Ishikawa (cell line): ENCODE measurements around the gene PARP9.

Experiments used
- CEBPB ChIP-seq: IDR thresholded peaks from 2 replicates; pipeline ENCODE4 v1.6.1; 2012
- CREB1 ChIP-seq: IDR thresholded peaks from 2 replicates; pipeline ENCODE4 v1.6.1; 2012; ENCODE audit warnings: low read depth
- EGR1 ChIP-seq: IDR thresholded peaks from 2 replicates; pipeline ENCODE4 v1.6.1; 2012
- EP300 ChIP-seq: IDR thresholded peaks from 2 replicates; pipeline ENCODE4 v1.6.1; 2012; ENCODE audit warnings: borderline replicate concordance
- FOXM1 ChIP-seq: IDR thresholded peaks from 2 replicates; pipeline ENCODE4 v1.6.1; 2012; ENCODE audit warnings: low read depth, borderline replicate concordance
- NFIC ChIP-seq: IDR thresholded peaks from 2 replicates; pipeline ENCODE4 v1.6.1; 2012
- RAD21 ChIP-seq: IDR thresholded peaks from 2 replicates; pipeline ENCODE4 v1.6.1; 2012; ENCODE audit warnings: low read depth
- REST ChIP-seq: IDR thresholded peaks from 2 replicates; pipeline ENCODE4 v1.6.1; 2012; ENCODE audit warnings: low read depth, mild to moderate bottlenecking
- TAF1 ChIP-seq: IDR thresholded peaks from 2 replicates; pipeline ENCODE4 v1.6.1; 2012; ENCODE audit warnings: low read depth, mild to moderate bottlenecking
- TCF12 ChIP-seq: IDR thresholded peaks from 2 replicates; pipeline ENCODE4 v1.6.1; 2012; ENCODE audit warnings: low read depth
- TEAD4 ChIP-seq: IDR thresholded peaks from 2 replicates; pipeline ENCODE4 v1.6.1; 2012
- USF1 ChIP-seq: IDR thresholded peaks from 2 replicates; pipeline ENCODE4 v1.6.1; 2012
- YY1 ChIP-seq: IDR thresholded peaks from 2 replicates; pipeline ENCODE4 v1.6.1; 2012; ENCODE audit warnings: low read depth
- ZBTB7A ChIP-seq: IDR thresholded peaks from 2 replicates; pipeline ENCODE4 v1.6.1; 2012; ENCODE audit warnings: low read depth
- TF ChIP-seq, protein P1 (sequence below): IDR thresholded peaks from 2 replicates; pipeline ENCODE4 v1.6.1; 2012

Gene PARP9

DNA sequence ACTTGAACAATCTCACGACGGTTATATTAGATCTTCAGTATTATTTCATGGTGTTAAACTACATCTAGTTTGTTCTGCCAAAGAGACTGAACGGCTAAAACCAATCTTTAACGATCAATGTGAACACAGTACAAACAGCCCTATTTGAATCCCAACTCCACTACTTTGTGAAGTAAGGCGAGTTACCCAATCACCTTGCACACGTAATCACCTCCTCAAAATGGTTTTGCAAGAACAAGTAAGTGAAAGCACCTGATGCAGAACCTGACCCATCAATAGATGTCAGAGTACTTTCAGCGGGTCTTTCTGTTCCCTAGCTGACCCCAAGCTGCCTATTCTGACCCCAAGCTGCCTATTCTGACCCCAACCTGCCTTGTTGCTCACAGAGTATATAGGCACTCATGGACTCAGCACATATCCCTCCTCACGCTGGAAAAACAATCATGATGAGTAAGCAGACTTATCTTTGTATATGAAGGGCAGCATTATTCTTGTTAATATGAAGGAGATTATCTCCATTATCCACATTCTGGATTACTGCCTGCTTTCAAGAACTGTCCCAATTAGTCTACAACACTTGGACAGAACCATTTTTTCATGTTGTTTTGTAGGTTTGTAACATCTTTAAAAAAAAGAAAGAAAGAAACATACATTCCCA is 53.1 kb downstream of the PARP9 start:
- TF ChIP-seq TCF12 (no peak), EP300 (no peak), USF1 (no peak), CEBPB (no peak), EGR1 (no peak), TEAD4 (no peak), REST (no peak), CREB1 (no peak), RAD21 (no peak), NFIC (no peak), ZBTB7A (no peak), FOXM1 (no peak), TAF1 (no peak), YY1 (no peak)
- TF ChIP-seq, protein P1, sequence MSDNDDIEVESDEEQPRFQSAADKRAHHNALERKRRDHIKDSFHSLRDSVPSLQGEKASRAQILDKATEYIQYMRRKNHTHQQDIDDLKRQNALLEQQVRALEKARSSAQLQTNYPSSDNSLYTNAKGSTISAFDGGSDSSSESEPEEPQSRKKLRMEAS = no peak

- TF ChIP-seq RAD21 = no peak
- no peak for TF ChIP-seq CEBPB
- no peak for TF ChIP-seq TEAD4
- no peak for TF ChIP-seq EP300
- TF ChIP-seq CREB1 = no peak
- no peak for TF ChIP-seq TAF1
- no peak for TF ChIP-seq FOXM1
- TF ChIP-seq ZBTB7A = no peak
- TF ChIP-seq TCF12 = no peak
- no peak for TF ChIP-seq YY1
- TF ChIP-seq, protein P1 = no peak
- TF ChIP-seq NFIC = no peak
- no peak for TF ChIP-seq EGR1
These were observed 55.8 kb downstream of the PARP9 start for GRCh38 chr3:122508135-122508914.

- TF ChIP-seq TCF12 (no peak), USF1 (no peak), CREB1 (no peak), RAD21 (no peak), ZBTB7A (no peak), NFIC (no peak), REST (no peak), CEBPB (no peak), YY1 (no peak), EP300 (no peak), EGR1 (no peak), TAF1 (no peak), TEAD4 (no peak)
- TF ChIP-seq, protein P1 = no peak
These were observed 57.6 kb downstream of the PARP9 start for GRCh38 chr3:122506450-122506849.

DNA sequence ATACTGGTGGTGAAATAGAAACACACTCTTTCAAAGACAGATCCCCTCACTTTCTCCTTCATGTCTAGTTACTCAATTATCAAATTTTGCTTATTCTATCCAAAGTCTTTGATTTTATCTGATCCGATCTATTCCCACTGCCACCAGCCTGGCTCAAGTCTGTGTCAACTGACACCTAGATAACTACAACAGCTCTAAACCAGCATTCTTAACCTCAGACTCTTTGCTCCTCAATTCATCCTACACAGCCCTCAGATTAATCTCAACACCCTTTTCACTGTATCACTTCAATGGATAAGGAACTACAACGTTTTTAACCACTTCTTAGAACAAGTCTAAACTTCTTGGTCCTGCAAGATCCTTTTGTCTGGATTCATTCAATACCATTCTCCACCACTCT is 58.4 kb downstream of the PARP9 start:
- TF ChIP-seq, protein P1 = no peak
- no peak for TF ChIP-seq RAD21
- no peak for TF ChIP-seq USF1
- TF ChIP-seq NFIC = no peak
- TF ChIP-seq TCF12 = no peak
- TF ChIP-seq FOXM1 = no peak
- TF ChIP-seq EP300 = no peak
- TF ChIP-seq CREB1 = no peak
- TF ChIP-seq CEBPB = no peak
- TF ChIP-seq REST = no peak
- no peak for TF ChIP-seq YY1
- TF ChIP-seq TAF1 = no peak
- TF ChIP-seq TEAD4 = no peak
- no peak for TF ChIP-seq EGR1
- TF ChIP-seq ZBTB7A = no peak
